ENCODE measurements around the gene FBXO40. TPM values are rescaled to one million over a fixed set of nuclear protein-coding genes. Genes with fewer than 3 reads are reported as not detected.
"Not testable (repeated sequence)": the region's sequence is repeated elsewhere in the genome, so short reads cannot be mapped to it uniquely, and the experiment has no call there.

Gene FBXO40
- total and polyA plus RNA-seq, 2 of the 13 experiments (the other 11 are each of a cell fraction or from before 2014, with no cell fraction given): not detected

- TF ChIP-seq ERF (CRISPR knock-in tag; IDR thresholded peaks at IDR 0.05) (no peak), ZNF335 (CRISPR knock-in tag; IDR thresholded peaks at IDR 0.05) (no peak)
Observed at GRCh38 chr3:121595765-121596406, 2.7 kb downstream of the FBXO40 start (continued).

- no peaks in the 10 kb centered on the region for H4K20me1 ChIP-seq (ENCODE audit: insufficient read depth, low read length)
- no TSS peak for BruUV-seq (replicated peaks)
- DNase-seq (ENCODE audit: low spot score) (no peak), ATAC-seq (no peak), FAIRE-seq (no peak)
- no peak overlapping the region for H3K9ac ChIP-seq (ENCODE audit: insufficient read depth, low read depth, low read length)
- H3K27ac ChIP-seq (ENCODE audit: extremely low read length, insufficient read depth, low read length): no peak overlapping the region
- no peaks in the 10 kb centered on the region for H3K79me2 ChIP-seq (ENCODE audit: insufficient read depth, low read length)
- no peak overlapping the region for H3K4me2 ChIP-seq (ENCODE audit: low read depth, low read length)
- in situ Hi-C loops (cut with HindIII; ENCODE audit: extremely low pct_ligation_motif_present, low pct_unique_long_range_greater_than_20kb) (no loop called here), intact Hi-C loops (cut with micrococcal nuclease; ENCODE audit: unreplicated experiment) (no loop called here)
- H3K27me3 ChIP-seq (ENCODE audit: control insufficient read depth in 1 of 2, insufficient read depth in 2 of 2, low read length in 2 of 2): no peaks in the 10 kb centered on the region
- no peak overlapping the region for H3K4me3 ChIP-seq (replicated peaks in 1 of 3; ENCODE audit: insufficient read depth in 1 of 3, low read depth in 2 of 3, low read length in 3 of 3)
- POLR2A ChIA-PET: no interaction called here
- H3K9me3 ChIP-seq (ENCODE audit: low read length): no peaks in the 10 kb centered on the region
- WGBS (ENCODE audit: low lambda C conversion rate): 100% methylated on average over 2 of the region's 2 CpGs
- no peak for TF ChIP-seq GATAD2A (CRISPR knock-in tag; IDR thresholded peaks at IDR 0.05)
- peaks cover 13% of the 10 kb centered on the region for H3K4me1 ChIP-seq (ENCODE audit: insufficient read depth, low read length)
- no peaks in the 10 kb centered on the region for H3K36me3 ChIP-seq (replicated peaks in 1 of 2; ENCODE audit: control insufficient read depth in 1 of 2, insufficient read depth in 2 of 2, low read length in 2 of 2)
- CTCF ChIA-PET (ENCODE audit: low intra/inter-chr PET ratio, low total read pairs): no interaction called here
- H2AFZ ChIP-seq (ENCODE audit: low read length): no peak overlapping the region
Observed at GRCh38 chr3:121598564-121598963, 5.4 kb downstream of the FBXO40 start.

GRCh38 chr3:121599900-121600299 is 6.7 kb downstream of the FBXO40 start:
- H3K27ac ChIP-seq (ENCODE audit: extremely low read length, insufficient read depth, low read length); DNase-seq (ENCODE audit: low spot score); BruUV-seq (replicated peaks); H3K9ac ChIP-seq (ENCODE audit: insufficient read depth, low read depth, low read length); CTCF ChIA-PET (ENCODE audit: low intra/inter-chr PET ratio, low total read pairs); ATAC-seq; H3K4me2 ChIP-seq (ENCODE audit: low read depth, low read length); H3K4me3 ChIP-seq (replicated peaks in 1 of 3; ENCODE audit: insufficient read depth in 1 of 3, low read depth in 2 of 3, low read length in 3 of 3); intact Hi-C loops (cut with micrococcal nuclease; ENCODE audit: unreplicated experiment); H3K36me3 ChIP-seq (replicated peaks in 1 of 2; ENCODE audit: control insufficient read depth in 1 of 2, insufficient read depth in 2 of 2, low read length in 2 of 2); POLR2A ChIA-PET; in situ Hi-C loops (cut with HindIII; ENCODE audit: extremely low pct_ligation_motif_present, low pct_unique_long_range_greater_than_20kb); H3K79me2 ChIP-seq (ENCODE audit: insufficient read depth, low read length); H3K27me3 ChIP-seq (ENCODE audit: control insufficient read depth in 1 of 2, insufficient read depth in 2 of 2, low read length in 2 of 2); H3K4me1 ChIP-seq (ENCODE audit: insufficient read depth, low read length); FAIRE-seq; H2AFZ ChIP-seq (ENCODE audit: low read length); H4K20me1 ChIP-seq (ENCODE audit: insufficient read depth, low read length); H3K9me3 ChIP-seq (ENCODE audit: low read length): not testable (repeated sequence)
- TF ChIP-seq ZNF121 (CRISPR knock-in tag; IDR thresholded peaks at IDR 0.05): peak; percentile 26; the same call in 1 of the 2 replicates
- 34% methylated on average over 2 of the region's 2 CpGs for WGBS (ENCODE audit: low lambda C conversion rate)

Measured in HepG2 (cell line).